ENCODE measurements around the gene RTP5.
A peak's percentile ranks its signal among the peaks of the same experiment; 100 is the strongest.

RTP5 gene

DNA sequence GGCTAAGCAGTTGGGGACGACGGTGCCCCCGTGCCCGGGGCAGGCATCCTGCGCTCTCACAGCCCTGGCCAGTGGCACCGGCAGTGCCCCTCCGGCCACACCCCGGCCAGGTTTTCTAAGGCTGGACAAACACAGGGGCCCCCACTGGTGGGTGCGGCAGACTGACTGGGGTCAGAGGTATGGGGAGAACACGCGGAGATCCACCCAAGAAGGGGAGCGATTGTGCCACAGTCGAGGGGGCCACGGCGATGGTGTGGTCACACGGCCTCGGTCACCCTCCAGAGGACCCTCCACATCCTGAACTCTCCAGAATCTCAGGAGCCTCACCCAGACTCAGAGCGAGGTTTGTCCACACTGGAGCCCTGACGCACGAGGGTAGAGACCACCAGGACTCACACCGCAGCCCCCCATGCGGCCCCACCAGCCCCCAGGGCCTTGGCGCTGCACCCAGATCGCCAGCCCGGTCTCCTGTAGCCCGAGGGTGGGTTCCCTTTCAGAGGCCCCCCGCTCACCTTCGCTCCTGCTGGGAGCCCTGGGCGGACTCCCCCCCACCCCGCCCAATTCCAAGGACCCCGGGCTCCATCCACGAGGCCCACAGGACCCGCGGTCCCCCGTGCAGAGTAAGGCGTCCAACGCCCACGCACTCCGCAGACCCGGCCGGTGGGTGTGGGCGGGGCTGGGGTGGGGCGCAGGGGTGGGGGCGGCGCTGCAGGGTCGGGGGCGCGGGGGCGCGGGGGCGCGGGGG is 26.0 kb upstream of the RTP5 start:
- no peak for DNase-seq (ENCODE audit: low read depth in 1 of 2, low spot score in 1 of 2)

DNA sequence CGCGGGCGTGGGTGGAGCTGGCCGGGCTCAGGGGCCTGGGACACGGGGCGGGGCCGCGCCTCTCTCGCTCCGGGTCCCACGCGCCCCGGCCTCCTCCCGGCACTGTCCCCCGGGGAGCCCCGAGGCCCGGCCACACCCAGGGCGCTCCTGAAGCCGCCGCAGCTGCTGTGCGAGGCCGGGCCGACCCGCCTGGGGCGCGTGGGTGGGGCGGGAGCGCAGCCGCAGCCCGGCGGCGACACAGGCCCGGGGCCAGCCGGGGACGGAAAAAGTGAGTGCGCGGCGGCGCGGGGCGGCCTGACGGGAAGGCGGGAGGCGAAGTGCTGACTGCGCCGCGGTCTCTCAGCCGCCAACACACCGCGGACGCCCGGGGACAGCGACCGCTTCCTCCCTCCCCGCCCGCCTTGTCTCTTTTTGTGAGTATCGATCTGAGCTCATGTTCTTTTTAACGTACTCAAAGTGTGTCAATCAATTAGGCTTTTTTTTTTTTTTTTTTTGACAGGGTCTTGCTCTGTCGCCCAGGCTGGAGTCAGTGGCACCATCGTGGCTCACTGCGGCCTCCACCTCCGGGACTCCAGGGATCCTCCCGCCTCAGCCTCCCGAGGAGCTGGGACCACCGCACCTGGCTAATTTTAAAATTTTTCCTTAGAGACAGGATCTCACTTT is 25.3 kb upstream of the RTP5 start:
- peak; percentile 35 to 73 for DNase-seq (ENCODE audit: low read depth in 1 of 2, low spot score in 1 of 2)

DNA sequence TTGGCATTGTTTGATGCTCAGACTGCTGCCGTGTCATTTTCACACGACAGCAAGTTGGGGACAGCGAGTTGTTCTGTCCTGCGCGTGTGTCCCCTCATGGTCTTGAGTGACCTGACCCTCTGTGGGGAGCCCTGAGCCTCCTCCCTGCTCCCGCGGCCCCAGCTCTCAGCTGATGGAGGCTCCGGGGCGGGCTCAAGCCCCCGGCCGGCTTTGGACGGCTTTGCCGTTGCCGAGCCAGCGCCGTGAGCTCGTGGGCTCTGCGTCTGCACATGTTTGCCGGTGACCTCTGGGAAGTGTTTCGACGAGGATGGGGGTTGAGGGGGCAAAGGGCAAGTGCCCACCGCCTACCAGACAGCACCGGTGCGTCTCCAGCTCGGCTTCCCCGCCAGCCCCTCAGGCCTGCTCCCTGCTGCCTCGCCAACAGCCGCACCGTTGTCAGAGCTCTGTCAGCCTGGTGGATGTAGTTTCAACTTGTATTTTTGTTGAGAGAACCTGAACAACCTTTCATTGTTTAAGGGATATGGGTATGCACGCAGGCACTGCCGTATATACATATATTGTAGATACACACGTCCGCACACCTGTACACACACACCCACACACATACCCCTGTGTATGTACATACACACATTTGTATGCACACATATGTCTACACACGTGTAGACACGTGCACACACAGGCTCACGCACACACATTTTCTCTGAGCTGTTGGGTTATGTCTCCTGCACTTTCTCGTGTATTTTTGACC is 24.5 kb upstream of the RTP5 start:
- no peak for DNase-seq (ENCODE audit: low read depth in 1 of 2, low spot score in 1 of 2)

GRCh38 chr2:241846406-241846805 is 23.1 kb upstream of the RTP5 start:
- no peak for DNase-seq (ENCODE audit: low read depth in 1 of 2, low spot score in 1 of 2)

GRCh38 chr2:241848761-241849615 is 20.5 kb upstream of the RTP5 start:
- DNase-seq (ENCODE audit: low read depth in 1 of 2, low spot score in 1 of 2) = no peak

GRCh38 chr2:241849616-241850543 is 19.6 kb upstream of the RTP5 start:
- DNase-seq (ENCODE audit: low read depth in 1 of 2, low spot score in 1 of 2) = no peak

DNA sequence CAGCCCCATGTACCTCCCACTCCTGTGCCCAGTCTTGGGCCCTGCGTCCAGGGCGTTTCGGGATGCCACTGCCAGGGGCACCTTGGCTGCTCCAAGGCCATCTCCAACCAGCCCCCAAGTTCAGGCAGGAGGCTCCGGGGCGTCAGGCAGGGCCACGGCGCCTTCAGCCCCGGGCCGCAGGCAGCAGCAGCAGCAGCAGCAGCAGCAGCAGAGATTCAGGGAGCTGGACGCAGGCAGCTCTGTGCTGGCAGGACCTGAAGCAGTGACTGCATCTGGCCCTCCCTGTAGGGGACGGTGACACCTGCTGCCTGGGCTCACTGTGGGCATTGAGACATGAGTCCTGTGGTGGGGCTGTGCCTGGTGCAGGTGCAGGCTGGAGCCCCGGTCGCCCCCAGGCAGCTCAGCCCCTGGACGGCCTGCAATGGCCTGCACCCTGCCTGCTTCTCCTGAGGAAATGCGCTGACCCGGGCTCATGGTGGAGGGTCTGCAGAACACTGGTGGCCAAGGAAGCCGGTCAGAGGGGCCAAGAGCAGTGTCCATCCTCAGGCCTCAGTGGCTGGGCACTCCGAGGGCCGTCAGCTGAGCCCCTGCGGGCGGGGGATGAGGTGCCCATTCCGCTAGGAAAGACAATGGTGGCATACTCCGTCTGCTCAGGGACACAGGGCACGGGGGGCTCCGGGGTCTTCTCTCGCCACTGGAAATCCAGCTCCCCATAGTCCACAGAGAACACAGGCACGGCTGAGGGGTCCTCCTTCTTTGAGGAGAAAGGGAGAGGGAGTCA is 18.8 kb upstream of the RTP5 start:
- no peak for DNase-seq (ENCODE audit: low read depth in 1 of 2, low spot score in 1 of 2)

- DNase-seq (ENCODE audit: low read depth in 1 of 2, low spot score in 1 of 2) = no peak
These were observed 18.0 kb upstream of the RTP5 start for GRCh38 chr2:241851325-241852115.

DNA sequence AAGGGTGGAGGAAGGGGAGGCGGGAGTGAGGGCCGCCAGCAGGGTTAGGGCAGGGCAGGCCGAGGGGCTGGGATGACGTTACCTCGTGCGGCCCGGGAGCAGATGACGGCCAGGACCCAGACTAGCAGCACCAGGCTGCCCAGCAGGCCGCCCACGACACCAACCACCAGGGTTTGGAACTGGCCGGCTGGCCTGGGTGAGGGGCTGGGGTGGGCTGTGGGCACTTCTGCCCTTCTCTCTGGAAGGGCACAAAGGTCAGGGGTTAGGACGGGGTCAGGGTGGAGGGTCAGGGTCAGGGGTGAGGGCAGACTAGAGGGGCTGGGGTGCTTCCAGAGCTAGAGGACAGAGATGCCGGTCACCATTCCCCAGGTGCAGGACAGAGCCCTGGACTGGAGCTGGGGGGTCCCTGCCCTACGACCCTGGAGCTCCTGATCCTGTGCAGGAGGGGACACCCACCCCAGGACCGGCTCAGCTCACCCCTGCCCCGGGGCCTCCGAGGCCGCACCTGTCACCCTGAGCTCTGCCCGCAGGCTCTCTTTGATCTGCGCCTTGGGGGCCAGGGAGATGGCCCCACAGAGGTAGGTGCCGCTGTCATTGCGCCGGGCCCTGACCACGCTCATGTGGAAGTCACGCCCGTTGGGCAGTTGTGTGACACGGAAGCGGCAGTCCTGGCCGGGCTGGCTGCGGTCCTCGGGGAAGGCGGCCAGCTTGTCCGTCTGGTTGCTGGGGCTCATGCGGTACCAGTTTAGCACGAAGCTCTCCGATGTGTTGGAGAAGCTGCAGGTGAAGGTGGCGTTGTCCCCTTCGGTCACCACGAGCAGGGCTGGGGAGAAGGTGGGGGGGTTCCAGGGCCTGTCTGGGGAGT is 17.2 kb upstream of the RTP5 start:
- no peak for DNase-seq (ENCODE audit: low read depth in 1 of 2, low spot score in 1 of 2)

GRCh38 chr2:241852981-241853631 is 16.4 kb upstream of the RTP5 start:
- no peak for DNase-seq (ENCODE audit: low read depth in 1 of 2, low spot score in 1 of 2)

DNA sequence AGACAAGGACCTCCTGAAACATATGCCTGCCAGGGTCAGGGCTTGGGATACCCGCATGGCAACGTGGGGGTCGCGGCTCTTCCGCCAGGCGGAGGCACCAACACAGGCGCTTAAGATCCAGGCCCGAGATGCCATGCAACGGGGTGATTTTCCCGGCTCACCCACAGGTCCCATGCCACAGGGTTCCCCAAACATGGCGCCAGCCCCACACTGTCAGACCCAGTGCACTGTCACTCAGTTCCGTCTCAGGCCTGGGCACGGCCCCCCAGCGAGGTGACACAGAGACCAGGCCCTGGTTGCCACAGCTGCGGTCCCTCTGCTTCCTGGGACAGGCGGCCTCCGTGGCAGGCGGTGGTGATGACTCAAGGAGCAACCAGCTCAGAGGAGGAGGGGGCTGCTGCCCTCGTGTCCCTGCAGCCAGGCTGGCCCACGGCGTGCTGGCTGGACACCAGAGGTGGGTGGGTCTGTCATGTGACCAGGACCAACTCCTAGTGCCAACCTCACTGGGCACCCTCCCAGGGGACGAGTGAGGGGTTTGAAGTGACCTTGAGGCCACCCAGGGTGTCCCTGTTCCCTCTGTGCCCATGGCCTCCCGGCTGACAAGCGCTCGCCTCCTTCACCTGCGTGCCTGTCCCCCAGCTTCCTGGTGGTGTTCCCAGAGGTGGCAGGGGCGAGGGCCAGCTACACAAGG is 15.7 kb upstream of the RTP5 start:
- no peak for DNase-seq (ENCODE audit: low read depth in 1 of 2, low spot score in 1 of 2)

DNA sequence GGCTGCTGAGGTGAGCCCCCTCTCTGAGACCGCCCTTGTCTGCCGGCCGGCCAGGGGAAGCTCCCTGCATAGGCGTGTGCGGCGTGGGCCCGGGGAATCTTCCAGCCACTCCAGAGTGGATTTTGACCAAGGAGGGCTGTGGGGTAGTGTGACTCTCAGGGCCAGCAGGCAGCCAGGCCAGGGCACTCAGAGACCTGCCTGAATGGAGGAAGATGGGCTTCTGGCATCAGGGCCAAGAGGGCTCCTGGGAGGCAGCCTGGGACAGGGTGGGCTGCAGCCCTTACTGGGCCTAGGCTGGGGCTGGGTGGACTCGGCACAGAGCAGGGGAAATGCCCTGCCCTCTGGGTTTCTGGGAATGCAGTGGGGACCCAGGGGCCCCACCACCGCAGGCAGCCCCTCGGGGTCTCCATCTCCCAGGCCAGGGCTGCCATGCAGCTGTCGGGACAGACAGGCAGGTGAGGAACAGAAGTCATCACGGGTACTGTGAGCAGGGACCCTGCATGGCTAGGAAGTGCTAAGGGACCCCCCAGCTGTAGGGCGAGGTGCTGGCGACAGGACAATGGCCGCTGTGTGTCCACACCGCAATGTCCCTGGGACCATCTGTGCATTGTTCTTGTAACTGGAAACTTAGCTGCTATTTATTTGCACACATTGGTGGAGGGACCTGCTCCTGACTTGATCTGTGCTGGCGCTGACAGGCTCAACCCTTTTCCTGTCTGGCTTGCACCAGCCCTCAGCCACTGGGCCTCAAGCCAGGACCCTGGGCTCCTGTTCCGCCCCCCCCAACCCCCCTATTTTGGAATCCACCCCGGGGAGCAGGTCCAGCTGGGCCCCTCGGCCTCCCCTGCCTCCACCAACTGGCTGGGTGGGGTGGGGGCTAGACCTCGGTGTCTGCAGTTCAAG is 14.9 kb upstream of the RTP5 start:
- no peak for DNase-seq (ENCODE audit: low read depth in 1 of 2, low spot score in 1 of 2)

DNA sequence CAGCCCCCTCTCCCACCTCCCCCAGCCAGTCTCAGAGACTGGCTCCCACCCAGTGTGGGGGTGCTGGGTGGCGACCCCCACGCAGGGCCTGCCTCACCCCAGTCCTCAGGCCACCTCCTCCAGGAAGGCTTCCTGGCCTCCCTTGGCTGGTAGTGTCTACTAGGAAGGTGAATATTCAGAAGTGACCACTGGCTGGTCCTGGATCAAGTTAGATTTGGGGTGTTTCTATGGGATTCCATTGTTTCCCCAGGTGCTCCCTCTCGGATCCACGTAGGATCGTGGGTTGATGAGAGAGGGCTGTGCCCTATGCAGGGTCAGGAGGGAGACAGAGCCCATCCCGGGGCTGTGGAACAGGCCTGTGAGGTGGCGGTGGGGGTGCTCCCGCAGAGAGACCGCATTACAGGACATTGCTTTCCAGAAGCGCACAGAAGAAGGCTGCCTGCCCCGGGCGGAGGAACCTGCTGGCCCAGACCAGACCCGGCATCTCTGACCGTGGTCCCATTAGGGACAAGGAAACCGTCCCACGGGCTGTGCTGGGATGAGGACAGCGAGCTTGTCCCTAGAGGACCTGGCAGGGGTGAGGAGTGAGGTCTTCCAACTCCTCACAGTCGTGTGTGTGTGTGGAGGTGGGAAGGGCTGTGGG is 14.2 kb upstream of the RTP5 start:
- no peak for DNase-seq (ENCODE audit: low read depth in 1 of 2, low spot score in 1 of 2)

DNA sequence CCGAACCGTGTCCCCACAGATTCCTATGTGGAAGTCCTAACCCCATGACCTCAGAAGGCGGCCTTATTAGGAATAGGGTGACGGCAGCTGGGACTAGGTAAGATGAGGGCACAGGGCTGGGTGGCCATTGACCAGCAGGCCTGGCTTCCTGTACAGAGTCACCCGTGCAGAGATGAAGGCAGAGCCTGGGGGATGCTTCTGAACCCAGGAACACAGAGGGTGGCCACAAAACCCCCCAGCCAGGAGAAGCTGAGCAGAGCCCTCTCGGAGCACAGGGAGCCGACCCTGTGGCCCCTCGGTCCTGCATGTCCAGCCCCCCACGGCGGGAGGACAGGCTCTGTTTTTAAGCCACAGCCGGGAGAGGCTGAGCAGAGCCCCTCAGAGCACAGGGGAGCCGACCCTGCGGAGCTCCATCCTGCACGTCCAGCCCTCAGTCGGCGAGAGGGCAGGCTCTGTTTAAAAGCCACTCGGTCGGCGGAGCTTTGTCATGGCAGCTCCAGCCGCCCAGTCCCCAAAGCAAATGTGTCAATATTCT is 13.6 kb upstream of the RTP5 start:
- DNase-seq (ENCODE audit: low read depth in 1 of 2, low spot score in 1 of 2) = no peak

DNA sequence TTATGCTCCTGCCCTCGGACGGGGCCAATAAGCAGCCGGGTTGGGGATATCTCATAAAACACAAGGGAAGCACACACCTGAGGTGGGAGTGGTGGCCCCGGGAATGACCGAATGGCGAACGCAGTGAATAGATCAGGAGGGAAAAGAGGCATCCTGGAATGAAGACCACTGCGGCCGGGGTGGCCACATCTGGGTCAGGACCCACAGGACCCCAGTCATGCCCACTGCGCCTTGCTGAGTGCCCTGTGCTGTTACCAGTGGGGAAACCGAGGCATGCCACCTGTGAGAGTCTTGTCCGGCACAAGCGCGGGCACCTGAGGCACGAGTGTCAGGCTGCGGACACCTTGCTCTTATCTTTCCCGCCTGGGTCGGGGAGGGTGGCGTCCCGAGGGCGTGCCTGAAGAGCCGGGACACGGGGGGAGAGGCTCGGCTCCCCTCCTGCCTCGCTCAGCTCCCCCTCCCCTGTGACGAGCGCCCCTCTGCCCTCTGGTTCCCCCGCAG is 12.4 kb upstream of the RTP5 start:
- no peak for DNase-seq (ENCODE audit: low read depth in 1 of 2, low spot score in 1 of 2)

All from activated T-helper 1 cell treated with anti-CD3 and anti-CD28 coated beads, Interleukin-2, amount 50 U/mL, for 16 hours (primary cell).